KMS-11 (cell line): Measurements from ENCODE around the gene RAD54L.

ENCODE experiments used
- H2AFZ ChIP-seq: fragments of 200-600 bp; sonication (generic); 2 replicates; pipeline ENCODE4 v1.6.1; 2016; ENCODE audit warnings: antibody characterized with exemption, mixed run types, low read depth
- H3K27ac ChIP-seq: fragments of 200-600 bp; sonication (generic); 2 replicates; pipeline ENCODE4 v1.6.1; 2016; ENCODE audit warnings: mild to moderate bottlenecking, mixed run types
- H3K27me3 ChIP-seq: fragments of 200-600 bp; sonication (generic); 2 replicates; pipeline ENCODE4 v1.6.1; 2017; ENCODE audit warnings: mild to moderate bottlenecking, low read depth, mixed run types, moderate library complexity; ENCODE audit not compliant: insufficient read depth
- H3K36me3 ChIP-seq: fragments of 200-600 bp; sonication (generic); 2 replicates; pipeline ENCODE4 v1.6.1; 2017; ENCODE audit warnings: mild to moderate bottlenecking, mixed run types; ENCODE audit not compliant: insufficient read depth
- H3K4me1 ChIP-seq: fragments of 200-600 bp; sonication (generic); 2 replicates; pipeline ENCODE4 v1.6.1; 2016; ENCODE audit warnings: mild to moderate bottlenecking, low read depth, mixed run types; ENCODE audit not compliant: poor library complexity, severe bottlenecking
- H3K4me2 ChIP-seq: fragments of 200-600 bp; sonication (generic); 2 replicates; pipeline ENCODE4 v1.7.0; 2016; ENCODE audit warnings: mild to moderate bottlenecking, mixed run types
- H3K4me3 ChIP-seq: fragments of 200-600 bp; sonication (generic); IDR thresholded peaks from 2 replicates; pipeline ENCODE4 v1.6.1; 2017; ENCODE audit warnings: low read depth, low read length, mixed read lengths; ENCODE audit not compliant: insufficient read depth
- H3K79me2 ChIP-seq: fragments of 200-600 bp; sonication (generic); 2 replicates; pipeline ENCODE4 v1.6.1; 2016; ENCODE audit warnings: low read depth, mixed run types; ENCODE audit not compliant: insufficient read depth
- H3K9ac ChIP-seq: fragments of 200-600 bp; sonication (generic); 2 replicates; pipeline ENCODE4 v1.6.1; 2016; ENCODE audit warnings: mild to moderate bottlenecking, mixed run types
- H4K20me1 ChIP-seq: fragments of 200-600 bp; sonication (generic); 2 replicates; pipeline ENCODE4 v1.6.1; 2016; ENCODE audit warnings: mild to moderate bottlenecking, mixed run types; ENCODE audit not compliant: insufficient read depth
- TF ChIP-seq, protein P1 (sequence below): fragments of 200-600 bp; sonication (generic); conservative IDR thresholded peaks from 2 replicates; pipeline ENCODE4 v1.6.1; 2017; ENCODE audit warnings: low read depth, mild to moderate bottlenecking, antibody characterized with exemption, low read length, moderate library complexity, mixed read lengths

The RAD54L gene

DNA sequence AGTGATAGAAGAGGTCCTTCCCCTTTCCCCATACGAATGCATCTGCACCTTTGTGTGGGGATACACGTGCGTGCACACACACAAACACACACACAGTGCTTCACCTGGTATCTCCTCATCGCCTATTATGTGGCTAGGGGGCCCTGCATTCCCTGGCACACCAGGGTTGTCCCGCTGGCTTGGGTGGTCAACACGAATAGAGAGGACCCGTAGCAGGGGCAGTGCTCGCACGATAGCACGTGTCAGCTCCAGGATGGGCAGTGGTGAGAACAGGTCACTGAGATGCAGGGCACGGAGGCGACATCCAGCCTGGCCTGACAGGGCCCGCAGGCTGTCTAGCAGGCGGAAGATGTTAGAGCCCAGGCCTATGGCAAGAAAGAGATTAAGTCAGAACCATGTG lies 33.5 kb downstream of the RAD54L start:
- H3K4me1 ChIP-seq: no peaks in the 10 kb centered on the region

DNA sequence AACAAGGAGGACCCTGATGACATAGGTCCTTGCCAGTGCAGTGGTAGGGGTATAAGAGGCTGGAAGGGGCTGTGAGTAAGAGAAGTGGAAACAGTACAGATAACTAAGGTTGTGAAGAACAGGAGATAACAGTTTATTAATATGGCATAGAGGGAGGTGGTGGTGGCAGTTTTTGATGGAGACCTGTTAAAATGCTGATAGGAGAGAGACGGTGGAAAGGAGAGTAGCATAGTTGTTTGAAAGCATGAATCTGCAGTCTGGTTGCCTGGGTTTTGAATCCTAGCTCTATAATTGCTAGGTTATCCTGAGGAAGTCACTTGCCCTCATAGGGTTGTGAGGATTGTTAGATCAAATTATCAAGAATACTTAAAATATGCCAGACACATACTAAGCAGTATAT lies 36.5 kb downstream of the RAD54L start:
- no peak overlapping the region for H3K4me2 ChIP-seq
- TF ChIP-seq, protein P1, sequence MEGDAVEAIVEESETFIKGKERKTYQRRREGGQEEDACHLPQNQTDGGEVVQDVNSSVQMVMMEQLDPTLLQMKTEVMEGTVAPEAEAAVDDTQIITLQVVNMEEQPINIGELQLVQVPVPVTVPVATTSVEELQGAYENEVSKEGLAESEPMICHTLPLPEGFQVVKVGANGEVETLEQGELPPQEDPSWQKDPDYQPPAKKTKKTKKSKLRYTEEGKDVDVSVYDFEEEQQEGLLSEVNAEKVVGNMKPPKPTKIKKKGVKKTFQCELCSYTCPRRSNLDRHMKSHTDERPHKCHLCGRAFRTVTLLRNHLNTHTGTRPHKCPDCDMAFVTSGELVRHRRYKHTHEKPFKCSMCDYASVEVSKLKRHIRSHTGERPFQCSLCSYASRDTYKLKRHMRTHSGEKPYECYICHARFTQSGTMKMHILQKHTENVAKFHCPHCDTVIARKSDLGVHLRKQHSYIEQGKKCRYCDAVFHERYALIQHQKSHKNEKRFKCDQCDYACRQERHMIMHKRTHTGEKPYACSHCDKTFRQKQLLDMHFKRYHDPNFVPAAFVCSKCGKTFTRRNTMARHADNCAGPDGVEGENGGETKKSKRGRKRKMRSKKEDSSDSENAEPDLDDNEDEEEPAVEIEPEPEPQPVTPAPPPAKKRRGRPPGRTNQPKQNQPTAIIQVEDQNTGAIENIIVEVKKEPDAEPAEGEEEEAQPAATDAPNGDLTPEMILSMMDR: no peak
- no peaks in the 10 kb centered on the region for H3K4me1 ChIP-seq
- H3K79me2 ChIP-seq: no peaks in the 10 kb centered on the region
- H3K9ac ChIP-seq: no peak overlapping the region
- H3K4me3 ChIP-seq: no peak overlapping the region
- no peaks in the 10 kb centered on the region for H4K20me1 ChIP-seq
- H2AFZ ChIP-seq: no peak overlapping the region
- H3K27ac ChIP-seq: no peak overlapping the region
- H3K27me3 ChIP-seq: no peaks in the 10 kb centered on the region
- H3K36me3 ChIP-seq: no peaks in the 10 kb centered on the region

More for the DNA sequence above, 33.5 kb downstream of the RAD54L start:
- TF ChIP-seq, protein P1: no peak
- Histone ChIP-seq H3K9ac (no peak overlapping the region), H3K79me2 (no peaks in the 10 kb centered on the region), H4K20me1 (no peaks in the 10 kb centered on the region), H3K4me3 (no peak overlapping the region), H3K4me2 (no peak overlapping the region), H3K27me3 (no peaks in the 10 kb centered on the region), H2AFZ (no peak overlapping the region), H3K27ac (no peak overlapping the region), H3K36me3 (no peaks in the 10 kb centered on the region; the same call in 1 of the 2 replicates)

DNA sequence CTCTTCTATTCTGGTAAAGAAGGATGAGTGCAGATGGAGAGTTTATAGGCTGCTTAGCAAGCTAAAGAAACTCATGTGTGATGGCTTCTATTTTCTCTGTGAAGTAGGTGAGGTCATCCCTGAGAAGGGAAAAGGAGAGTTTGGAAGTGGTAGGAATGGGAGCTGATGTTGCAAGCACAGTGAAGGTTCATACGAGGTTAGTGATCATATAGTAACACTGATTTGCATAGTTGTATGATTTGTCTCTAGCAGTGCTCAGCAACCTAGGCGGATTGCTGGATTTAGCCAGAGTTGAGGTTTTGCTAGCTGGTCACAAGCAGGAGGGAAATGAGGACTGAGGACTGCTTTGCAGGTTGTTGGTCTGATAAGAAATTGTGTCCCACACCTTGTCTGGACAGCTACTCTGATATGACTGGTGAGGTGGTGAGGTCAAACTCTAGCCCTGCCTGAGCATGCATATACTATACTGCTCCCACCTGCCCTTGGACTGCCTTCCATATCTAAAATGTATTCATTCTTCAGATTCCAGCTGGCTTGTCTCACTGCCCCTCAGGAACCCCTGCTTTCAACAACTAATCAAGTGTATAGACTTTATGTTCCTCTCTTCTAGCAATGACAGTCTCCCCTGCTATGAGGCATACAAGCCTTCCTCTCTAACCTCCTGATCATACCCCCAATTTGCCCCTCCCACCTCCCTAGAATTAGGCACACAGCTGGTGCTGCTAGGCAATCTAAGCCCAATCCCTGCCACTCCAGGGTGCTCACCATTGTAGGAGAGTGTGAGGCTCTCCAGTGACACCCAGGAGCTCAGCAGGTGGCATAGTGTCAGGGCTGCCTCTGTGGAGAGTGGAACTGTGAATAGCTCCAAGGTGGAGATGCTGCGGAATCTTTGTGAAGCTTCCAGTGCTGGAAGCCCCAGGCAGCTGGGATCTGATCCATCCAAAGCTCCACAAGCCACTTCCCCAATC lies 37.3 kb downstream of the RAD54L start:
- Histone ChIP-seq H3K36me3 (no peaks in the 10 kb centered on the region), H3K27ac (no peak overlapping the region), H2AFZ (no peak overlapping the region), H3K4me1 (no peaks in the 10 kb centered on the region), H3K9ac (no peak overlapping the region), H3K4me3 (no peak overlapping the region), H3K79me2 (no peaks in the 10 kb centered on the region), H3K27me3 (no peaks in the 10 kb centered on the region), H3K4me2 (no peak overlapping the region), H4K20me1 (no peaks in the 10 kb centered on the region)
- TF ChIP-seq, protein P1: no peak

DNA sequence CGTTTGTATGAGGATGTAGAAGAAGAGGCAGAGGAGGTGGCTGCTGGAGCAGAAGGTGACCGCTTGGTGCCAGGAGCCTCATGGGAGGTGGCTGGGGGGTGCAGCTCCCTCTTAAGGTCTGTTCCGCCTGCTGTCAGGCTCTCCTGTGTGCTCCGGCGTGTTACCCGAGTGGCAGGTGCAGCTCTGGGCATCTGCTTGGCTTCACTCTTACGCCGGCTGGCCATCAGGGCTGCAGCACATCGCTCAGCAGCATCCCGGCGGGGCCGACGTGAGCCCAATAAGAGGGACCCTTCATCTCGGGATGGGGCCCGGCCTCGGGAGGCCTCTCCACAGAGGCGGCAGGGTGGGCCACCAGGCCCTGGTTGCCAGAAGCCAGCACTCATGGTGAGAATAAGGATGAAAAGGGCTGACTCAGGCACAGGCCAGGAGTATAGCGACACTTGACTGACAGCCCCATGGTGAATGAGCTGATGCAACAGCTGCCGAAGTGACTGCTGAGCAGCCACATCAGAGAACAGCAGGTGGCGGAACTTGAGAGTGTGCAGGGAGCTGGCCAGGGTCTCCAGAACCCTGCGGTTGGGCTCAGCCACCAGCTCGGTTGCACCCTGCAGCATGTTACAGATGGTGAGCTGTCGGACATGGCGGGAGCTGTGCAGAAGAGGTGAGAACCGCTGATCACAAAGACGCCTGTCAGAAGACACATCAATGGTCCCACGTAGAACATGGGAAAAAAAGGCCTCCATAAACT lies 38.3 kb downstream of the RAD54L start:
- no peak overlapping the region for H3K9ac ChIP-seq

More for the DNA sequence above, 38.3 kb downstream of the RAD54L start:
- Histone ChIP-seq H3K4me1 (no peaks in the 10 kb centered on the region), H2AFZ (no peak overlapping the region), H3K4me3 (no peak overlapping the region), H3K27me3 (no peaks in the 10 kb centered on the region), H3K27ac (no peak overlapping the region), H3K79me2 (no peaks in the 10 kb centered on the region), H3K4me2 (no peak overlapping the region), H3K36me3 (no peaks in the 10 kb centered on the region), H4K20me1 (no peaks in the 10 kb centered on the region)
- TF ChIP-seq, protein P1: no peak
